Activated B cell treated with CpG ODN at 0.5 μM for 24 hours (primary cell): ENCODE measurements around the gene NMBR. TPM values are rescaled to one million over a fixed set of nuclear protein-coding genes. Genes with fewer than 3 reads are reported as not detected.
"Not testable (repeated sequence)": the region's sequence is repeated elsewhere in the genome, so short reads cannot be mapped to it uniquely, and the experiment has no call there.

Experiments used
- ATAC-seq: fragments of 200-7000 bp; cut with Tn5 transposase; one replicate; pipeline ENCODE4 v1.10.0; 2021; ENCODE audit warnings: low read depth, mild to moderate bottlenecking, moderate library complexity
- CTCF ChIA-PET: fragments of 350-600 bp; sonication (Branson Sonifier 250); formaldehyde crosslinking; loops from one replicate; lab custom pipeline; 2021; ENCODE audit warnings: antibody characterized with exemption; lab: Charles Lee
- POLR2A ChIA-PET: fragments of 350-600 bp; sonication (Branson Sonifier 250); formaldehyde crosslinking; loops from one replicate; lab custom pipeline; 2021; ENCODE audit warnings: antibody characterized with exemption; lab: Charles Lee
- DNase-seq: peaks from one replicate; pipeline ENCODE4 v3.0.0; 2022
- H3K27ac Mint-ChIP-seq: one replicate; pipeline ENCODE4 v1.8.0; 2020; ENCODE audit warnings: mixed read lengths
- H3K27me3 Mint-ChIP-seq: one replicate; pipeline ENCODE4 v1.8.0; 2021; ENCODE audit warnings: mixed read lengths
- H3K36me3 Mint-ChIP-seq: one replicate; pipeline ENCODE4 v1.8.0; 2021; ENCODE audit warnings: low read depth, mixed read lengths
- H3K4me1 Mint-ChIP-seq: one replicate; pipeline ENCODE4 v1.8.0; 2021; ENCODE audit warnings: mixed read lengths
- H3K4me3 Mint-ChIP-seq: one replicate; pipeline ENCODE4 v1.8.0; 2020; ENCODE audit warnings: mild to moderate bottlenecking, mixed read lengths
- H3K9me3 Mint-ChIP-seq: one replicate; pipeline ENCODE4 v1.8.0; 2020; ENCODE audit warnings: mixed read lengths
- intact Hi-C: fragments of 100-400 bp; cut with micrococcal nuclease; formaldehyde crosslinking; loops from one replicate; pipeline ENCODE4 v1.15.1; 2024
- total RNA-seq: library from RNA; stranded (reverse); gene quantifications from 2 replicates; pipeline ENCODE4 v1.2.3, GENCODE V29; 2022
- TF ChIP-seq, protein P1 (sequence below): fragments of 200-600 bp; IDR thresholded peaks from one replicate; pipeline ENCODE4 v1.8.0; 2022; ENCODE audit warnings: antibody characterized with exemption, mild to moderate bottlenecking

NMBR gene
- total RNA-seq, 1 donor from 2014 or later, result not detected

DNA sequence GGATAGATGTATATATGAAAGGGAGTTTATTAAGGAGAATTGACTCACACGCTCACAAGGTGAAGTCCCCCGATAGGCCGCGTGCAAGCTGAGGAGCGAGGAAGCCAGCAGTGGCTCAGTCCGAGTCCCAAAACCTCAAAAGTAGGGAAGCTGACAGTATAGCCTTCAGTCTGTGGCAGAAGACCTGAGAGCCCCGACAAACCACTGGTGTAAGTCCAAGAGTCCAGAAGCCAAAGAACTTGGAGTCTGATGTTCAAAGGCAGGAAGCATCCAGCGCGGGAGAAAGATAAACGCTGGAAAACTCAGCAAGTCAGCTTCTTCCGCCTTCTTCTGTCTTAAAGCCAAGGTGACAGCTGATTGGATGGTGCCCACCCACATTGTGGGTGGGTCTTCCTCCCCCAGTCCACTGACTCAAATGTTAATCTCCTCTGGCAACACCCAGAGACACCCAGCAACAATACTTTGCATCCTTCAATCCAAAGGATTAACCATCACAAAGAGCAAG, 116.8 kb downstream of the NMBR start:
- Mint-ChIP-seq H3K27ac (no peak overlapping the region), H3K36me3 (no peaks in the 10 kb centered on the region), H3K4me1 (no peaks in the 10 kb centered on the region), H3K27me3 (no peaks in the 10 kb centered on the region), H3K9me3 (peaks cover 14% of the 10 kb centered on the region), H3K4me3 (peak overlapping the region; percentile 59)
- intact Hi-C loops, result no loop called here
- no peak for ATAC-seq
- TF ChIP-seq, protein P1, sequence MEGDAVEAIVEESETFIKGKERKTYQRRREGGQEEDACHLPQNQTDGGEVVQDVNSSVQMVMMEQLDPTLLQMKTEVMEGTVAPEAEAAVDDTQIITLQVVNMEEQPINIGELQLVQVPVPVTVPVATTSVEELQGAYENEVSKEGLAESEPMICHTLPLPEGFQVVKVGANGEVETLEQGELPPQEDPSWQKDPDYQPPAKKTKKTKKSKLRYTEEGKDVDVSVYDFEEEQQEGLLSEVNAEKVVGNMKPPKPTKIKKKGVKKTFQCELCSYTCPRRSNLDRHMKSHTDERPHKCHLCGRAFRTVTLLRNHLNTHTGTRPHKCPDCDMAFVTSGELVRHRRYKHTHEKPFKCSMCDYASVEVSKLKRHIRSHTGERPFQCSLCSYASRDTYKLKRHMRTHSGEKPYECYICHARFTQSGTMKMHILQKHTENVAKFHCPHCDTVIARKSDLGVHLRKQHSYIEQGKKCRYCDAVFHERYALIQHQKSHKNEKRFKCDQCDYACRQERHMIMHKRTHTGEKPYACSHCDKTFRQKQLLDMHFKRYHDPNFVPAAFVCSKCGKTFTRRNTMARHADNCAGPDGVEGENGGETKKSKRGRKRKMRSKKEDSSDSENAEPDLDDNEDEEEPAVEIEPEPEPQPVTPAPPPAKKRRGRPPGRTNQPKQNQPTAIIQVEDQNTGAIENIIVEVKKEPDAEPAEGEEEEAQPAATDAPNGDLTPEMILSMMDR, result no peak
- ChIA-PET CTCF (no interaction called here), POLR2A (no interaction called here)
- DNase-seq, result no peak

DNA sequence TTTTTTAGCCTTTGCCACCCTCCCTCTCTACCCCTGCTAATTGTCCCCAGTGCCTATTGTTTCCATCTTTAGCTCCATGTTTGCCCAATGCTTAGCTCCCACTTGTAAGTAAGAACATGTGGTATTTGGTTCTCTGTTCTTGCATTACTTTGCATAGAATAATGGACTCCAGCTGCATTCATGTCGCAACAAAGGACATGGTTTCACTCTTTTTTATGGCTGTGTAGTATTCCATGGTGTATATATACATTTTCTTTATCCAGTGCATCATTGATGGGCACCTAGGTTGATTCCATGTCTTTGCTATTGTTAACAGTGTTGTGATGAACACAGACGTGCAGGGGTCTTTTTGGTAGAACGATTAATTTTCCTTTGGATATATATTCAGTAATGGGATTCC, 118.4 kb downstream of the NMBR start:
- ATAC-seq, result no peak
- CTCF ChIA-PET, result no interaction called here
- Mint-ChIP-seq H3K4me1 (no peaks in the 10 kb centered on the region), H3K27ac (no peak overlapping the region), H3K27me3 (no peaks in the 10 kb centered on the region), H3K4me3 (no peak overlapping the region), H3K9me3 (peaks cover 14% of the 10 kb centered on the region), H3K36me3 (no peaks in the 10 kb centered on the region)
- no peak for DNase-seq
- intact Hi-C loops, result no loop called here
- TF ChIP-seq, protein P1, result no peak
- POLR2A ChIA-PET, result no interaction called here

DNA sequence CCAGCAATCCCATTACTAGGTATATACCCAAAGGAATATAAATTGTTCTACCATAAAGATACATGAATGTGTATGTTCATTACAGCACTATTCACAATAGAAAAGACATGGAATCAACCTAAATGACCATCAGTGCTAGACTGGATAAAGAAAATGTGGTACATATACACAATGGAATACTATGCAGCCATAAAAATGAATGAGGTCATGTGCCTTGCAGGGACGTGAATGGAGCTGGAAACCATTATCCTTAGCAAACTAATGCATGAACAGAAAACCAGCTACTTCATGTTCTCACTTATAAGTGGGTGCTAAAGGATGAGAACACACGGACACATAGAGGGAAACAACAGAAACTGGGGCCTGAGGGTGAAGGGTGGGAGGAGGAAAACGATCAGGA, 119.1 kb downstream of the NMBR start:
- H3K4me3 Mint-ChIP-seq, H3K4me1 Mint-ChIP-seq, H3K36me3 Mint-ChIP-seq, CTCF ChIA-PET, intact Hi-C loops, H3K27me3 Mint-ChIP-seq, POLR2A ChIA-PET, DNase-seq, ATAC-seq, H3K27ac Mint-ChIP-seq: not testable (repeated sequence)
- peaks cover 14% of the 10 kb centered on the region for H3K9me3 Mint-ChIP-seq

DNA sequence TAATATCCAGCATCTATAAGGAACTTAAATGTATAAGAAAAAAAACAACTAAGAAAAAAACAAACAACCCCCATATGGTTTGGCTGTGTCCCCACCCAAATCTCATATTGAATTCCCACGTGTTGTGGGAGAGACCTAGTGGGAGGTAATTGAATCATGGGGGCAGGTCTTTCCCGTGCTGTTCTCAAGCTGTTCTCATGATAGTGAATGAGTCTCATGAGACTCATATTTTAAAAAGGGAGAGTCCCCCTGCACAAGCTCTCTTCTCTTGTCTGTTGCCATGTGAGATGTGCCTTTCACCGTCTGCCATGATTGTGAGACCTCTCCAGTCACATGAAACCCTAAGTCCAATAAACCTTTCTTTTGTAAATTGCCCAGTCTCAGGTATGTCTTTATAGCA, 119.8 kb downstream of the NMBR start:
- ATAC-seq (no peak), DNase-seq (no peak)
- H3K36me3 Mint-ChIP-seq, result no peaks in the 10 kb centered on the region
- TF ChIP-seq, protein P1, result no peak
- no peak overlapping the region for H3K27ac Mint-ChIP-seq
- ChIA-PET CTCF (no interaction called here), POLR2A (no interaction called here)
- H3K27me3 Mint-ChIP-seq, result no peaks in the 10 kb centered on the region
- no peak overlapping the region for H3K4me3 Mint-ChIP-seq
- intact Hi-C loops, result no loop called here
- no peaks in the 10 kb centered on the region for H3K4me1 Mint-ChIP-seq
- peaks cover 14% of the 10 kb centered on the region for H3K9me3 Mint-ChIP-seq

DNA sequence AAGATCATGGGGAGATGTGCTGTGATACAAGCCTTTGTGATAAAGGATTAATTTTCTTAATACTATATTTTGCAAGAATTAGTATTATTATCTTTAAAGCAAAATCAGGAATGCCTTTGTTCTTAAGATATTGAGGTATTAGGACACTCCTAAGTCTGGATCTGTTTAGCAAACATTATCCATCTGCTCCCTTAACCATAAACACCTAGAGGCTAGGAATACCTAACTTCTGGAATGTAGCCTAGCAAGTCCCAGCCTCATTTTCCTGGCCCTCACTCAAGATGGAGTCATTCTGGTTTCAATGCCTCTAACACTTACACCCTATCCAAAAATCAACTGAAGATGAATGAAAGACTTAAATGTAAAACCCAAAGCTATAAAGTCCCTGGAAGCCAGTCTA, 120.5 kb downstream of the NMBR start:
- ATAC-seq (no peak), DNase-seq (no peak)
- H3K36me3 Mint-ChIP-seq, result no peaks in the 10 kb centered on the region
- no peaks in the 10 kb centered on the region for H3K4me1 Mint-ChIP-seq
- ChIA-PET POLR2A (no interaction called here), CTCF (no interaction called here)
- H3K9me3 Mint-ChIP-seq, result peaks cover 14% of the 10 kb centered on the region
- H3K27ac Mint-ChIP-seq, result no peak overlapping the region
- no peak overlapping the region for H3K4me3 Mint-ChIP-seq
- TF ChIP-seq, protein P1, result no peak
- no peaks in the 10 kb centered on the region for H3K27me3 Mint-ChIP-seq
- intact Hi-C loops, result no loop called here

Other genes with a start within 250 kb of the NMBR start
- gene GJE1, start 14.2 kb downstream of the NMBR start, total RNA-seq, result not detected in 2 replicates
- gene VTA1, start 141 bp upstream of the NMBR start, total RNA-seq, result 30.3 and 30.4 TPM in 2 replicates
- not detected in 2 replicates for gene ADGRG6, start 154.9 kb upstream of the NMBR start, total RNA-seq